Epithelial cell of proximal tubule (primary cell): ENCODE results near the gene RABGAP1. TPM values are rescaled to one million over a fixed set of nuclear protein-coding genes. Genes with fewer than 3 reads are reported as not detected.

Experiments
- DNase-seq: peaks from one replicate; pipeline ENCODE4 v3.0.0-alpha.2; 2011; ENCODE audit warnings: low read depth
- H3K4me3 ChIP-seq: 2 replicates; pipeline ENCODE4 v1.5.1; 2011; ENCODE audit warnings: low read depth, mild to moderate bottlenecking, low read length
- total RNA-seq: library from RNA; depleted of rRNA; stranded (reverse); fragments of >200 nt; gene quantifications from 2 replicates; pipeline ENCODE4 v1.2.3, GENCODE V29; 2015
- TF ChIP-seq, protein P1 (sequence below): conservative IDR thresholded peaks from 2 replicates; pipeline ENCODE4 v1.5.1; 2012; ENCODE audit warnings: low read depth, mild to moderate bottlenecking, low read length

RABGAP1 gene
- total RNA-seq, 1 donor from 2014 or later, result 13.1 TPM

DNA sequence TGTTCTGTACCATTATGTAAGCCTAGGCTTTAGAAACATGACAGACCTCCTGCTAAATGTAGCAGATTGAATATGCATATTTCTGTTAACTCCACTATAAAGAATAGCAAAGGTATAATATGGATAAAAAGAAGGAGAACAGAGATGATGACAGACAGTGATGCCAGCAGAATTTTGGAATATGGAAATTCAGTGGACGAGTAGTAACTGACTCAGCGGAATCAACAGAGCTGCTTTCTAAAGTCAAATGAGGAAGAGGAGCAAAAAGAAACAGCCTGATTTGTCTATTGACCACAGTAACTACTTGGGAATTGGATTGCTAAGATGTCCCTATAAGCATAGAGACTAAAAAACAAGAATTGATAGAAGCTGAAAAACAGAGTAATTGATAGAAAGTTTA, 100.7 kb downstream of the RABGAP1 start:
- TF ChIP-seq, protein P1, sequence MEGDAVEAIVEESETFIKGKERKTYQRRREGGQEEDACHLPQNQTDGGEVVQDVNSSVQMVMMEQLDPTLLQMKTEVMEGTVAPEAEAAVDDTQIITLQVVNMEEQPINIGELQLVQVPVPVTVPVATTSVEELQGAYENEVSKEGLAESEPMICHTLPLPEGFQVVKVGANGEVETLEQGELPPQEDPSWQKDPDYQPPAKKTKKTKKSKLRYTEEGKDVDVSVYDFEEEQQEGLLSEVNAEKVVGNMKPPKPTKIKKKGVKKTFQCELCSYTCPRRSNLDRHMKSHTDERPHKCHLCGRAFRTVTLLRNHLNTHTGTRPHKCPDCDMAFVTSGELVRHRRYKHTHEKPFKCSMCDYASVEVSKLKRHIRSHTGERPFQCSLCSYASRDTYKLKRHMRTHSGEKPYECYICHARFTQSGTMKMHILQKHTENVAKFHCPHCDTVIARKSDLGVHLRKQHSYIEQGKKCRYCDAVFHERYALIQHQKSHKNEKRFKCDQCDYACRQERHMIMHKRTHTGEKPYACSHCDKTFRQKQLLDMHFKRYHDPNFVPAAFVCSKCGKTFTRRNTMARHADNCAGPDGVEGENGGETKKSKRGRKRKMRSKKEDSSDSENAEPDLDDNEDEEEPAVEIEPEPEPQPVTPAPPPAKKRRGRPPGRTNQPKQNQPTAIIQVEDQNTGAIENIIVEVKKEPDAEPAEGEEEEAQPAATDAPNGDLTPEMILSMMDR, result no peak
- H3K4me3 ChIP-seq, result no peak overlapping the region
- DNase-seq, result no peak

DNA sequence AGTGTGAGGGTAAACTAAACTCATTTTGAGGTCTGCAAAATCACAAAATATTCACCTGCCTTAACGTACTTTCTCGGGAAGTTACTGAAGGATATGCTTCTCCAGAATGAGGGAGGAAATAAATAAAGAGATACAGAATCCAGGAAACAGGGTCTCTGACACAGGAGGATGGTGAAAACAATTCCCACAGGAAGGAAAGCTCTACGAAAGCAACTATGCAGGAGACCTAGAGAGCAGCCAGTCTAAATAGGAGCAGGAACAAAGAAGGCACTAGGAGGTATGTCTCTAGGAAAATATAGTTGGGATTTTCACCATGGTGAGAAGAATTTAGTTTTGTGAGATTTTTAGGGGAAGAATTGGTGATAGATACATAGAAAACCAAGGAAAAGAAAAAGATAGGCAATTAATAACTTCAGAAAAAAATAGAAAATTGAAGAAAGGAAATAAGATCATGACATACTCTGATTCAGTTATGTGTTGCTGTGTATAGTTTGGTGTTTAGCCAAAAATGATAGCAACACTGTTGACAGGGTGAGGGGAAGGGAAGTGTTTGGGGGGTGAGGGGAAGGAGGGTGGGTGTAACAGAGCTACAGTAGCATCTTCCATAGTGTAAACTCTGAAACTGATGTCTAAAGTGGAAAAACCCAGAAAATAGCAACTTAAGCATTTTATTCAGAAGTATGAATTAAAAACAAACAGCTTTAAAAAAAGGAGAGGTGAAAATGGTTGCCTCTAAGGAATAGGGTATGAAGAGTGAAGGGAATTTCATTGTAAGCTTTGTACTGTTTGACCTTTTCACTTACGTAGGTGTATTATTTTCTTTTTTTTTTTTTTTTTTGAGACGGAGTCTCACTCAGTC, 102.5 kb downstream of the RABGAP1 start:
- TF ChIP-seq, protein P1, result no peak
- H3K4me3 ChIP-seq, result no peak overlapping the region
- no peak for DNase-seq

DNA sequence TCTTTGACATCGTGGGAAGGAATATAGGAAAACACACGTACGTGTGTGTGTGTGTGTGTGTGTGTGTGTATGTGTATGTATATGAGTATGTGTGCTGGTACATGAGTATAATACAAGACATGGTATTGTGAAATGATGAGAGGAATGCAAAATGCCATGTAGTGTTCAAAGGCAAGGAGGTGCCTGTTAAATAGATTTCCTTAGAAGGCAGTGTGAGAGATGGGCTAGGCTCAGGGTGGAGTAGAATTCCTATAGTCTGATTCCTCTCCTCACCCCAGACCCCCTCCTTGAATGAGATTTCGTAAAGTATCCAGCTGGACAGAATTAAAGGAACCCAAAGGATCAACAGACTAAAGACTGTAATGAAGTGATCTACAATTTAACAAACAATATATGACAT, 103.8 kb downstream of the RABGAP1 start:
- H3K4me3 ChIP-seq, result no peak overlapping the region
- no peak for DNase-seq
- TF ChIP-seq, protein P1, result no peak

DNA sequence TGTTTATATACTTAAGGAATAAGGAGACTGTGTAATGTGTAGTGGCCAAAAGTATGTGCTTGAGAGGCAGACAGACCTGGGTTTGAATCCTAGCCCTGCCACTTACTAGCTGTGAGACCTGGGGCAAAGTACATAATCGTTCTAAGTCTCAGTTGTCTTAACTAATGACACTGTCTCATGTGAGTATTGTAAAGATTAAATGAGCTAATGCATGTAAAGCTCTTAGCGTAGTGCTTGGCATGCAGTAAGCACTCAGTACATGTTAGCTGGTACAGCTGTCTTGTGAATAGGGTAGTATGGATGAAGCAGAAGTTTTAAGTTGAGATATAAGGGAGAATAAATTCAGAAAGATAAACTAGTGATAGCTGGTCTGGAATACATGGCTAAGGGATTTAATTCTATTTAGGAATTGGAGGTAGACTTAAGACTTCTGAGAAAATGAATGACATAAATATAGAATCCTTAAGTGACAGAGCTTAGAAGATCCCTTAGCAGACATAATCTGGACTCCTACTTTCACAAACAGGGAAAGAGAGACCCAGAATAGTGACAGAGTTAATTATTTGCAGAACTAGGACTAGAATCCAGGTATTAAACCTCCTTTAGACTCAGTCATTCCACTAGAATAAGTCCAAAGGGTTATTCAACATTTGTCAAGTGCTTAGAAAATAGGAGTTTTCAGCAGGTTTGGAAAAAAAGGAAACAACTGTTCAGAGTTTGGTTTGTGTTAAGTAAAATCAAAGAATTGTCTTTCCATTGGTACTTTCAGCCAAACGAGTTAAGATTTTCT, 105.8 kb downstream of the RABGAP1 start:
- DNase-seq, result no peak
- TF ChIP-seq, protein P1, result no peak
- no peak overlapping the region for H3K4me3 ChIP-seq

DNA sequence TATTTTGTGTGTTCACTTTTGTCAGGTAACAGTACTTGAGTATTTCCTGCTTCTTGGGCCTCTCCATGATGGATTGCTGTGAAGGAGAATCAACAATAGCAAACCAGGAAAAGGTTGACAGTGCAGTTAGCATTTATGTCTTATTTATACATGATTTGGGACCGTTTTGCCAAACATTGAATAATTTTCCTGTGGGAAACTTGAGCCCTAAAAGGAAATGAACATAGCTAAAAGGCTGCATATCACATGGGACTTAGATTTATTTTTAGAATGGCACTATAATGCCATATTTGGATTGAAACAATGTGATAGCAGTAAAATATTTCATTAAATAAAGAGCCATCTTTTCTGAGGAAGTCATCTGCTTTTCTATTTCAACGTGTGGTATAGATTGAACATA, 107.9 kb downstream of the RABGAP1 start:
- H3K4me3 ChIP-seq, result no peak overlapping the region
- TF ChIP-seq, protein P1, result no peak
- DNase-seq, result no peak

DNA sequence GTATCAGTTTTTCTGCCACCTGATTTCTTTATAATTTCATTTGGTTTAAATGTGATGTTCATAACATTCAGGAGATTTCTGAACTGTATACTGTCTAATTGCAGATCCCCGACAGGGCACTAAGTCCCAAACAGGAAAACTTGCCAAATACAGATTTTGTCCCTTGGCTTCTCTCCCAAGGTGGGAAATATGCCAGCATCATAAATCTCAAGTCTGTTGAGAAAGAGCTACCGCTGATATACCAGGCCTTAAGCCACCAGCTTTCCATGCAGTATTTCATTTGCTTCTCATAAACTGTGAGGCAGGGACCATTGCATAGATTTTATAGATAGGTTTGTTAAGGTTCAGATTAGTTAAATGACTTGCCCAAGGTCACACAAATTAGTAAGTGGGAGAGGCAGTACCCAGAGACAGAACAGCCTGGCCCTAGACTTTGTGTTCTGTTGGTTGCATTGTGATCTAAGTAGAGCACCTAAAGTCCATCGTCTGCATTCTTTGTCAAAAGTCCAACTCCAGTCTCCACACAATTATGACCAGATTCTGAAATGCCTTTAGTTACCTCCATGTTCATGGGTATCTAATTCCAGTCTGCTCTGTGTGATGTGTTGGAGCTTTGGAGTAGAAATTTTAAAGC, 108.9 kb downstream of the RABGAP1 start:
- TF ChIP-seq, protein P1, result no peak
- DNase-seq, result no peak
- no peak overlapping the region for H3K4me3 ChIP-seq
